Spleen (tissue), 11 donors: ENCODE data around the gene POMP. TPM values are rescaled to one million over a fixed set of nuclear protein-coding genes. Genes with fewer than 3 reads are reported as not detected.

Experiments used
- DNase-seq: peaks from one replicate; pipeline ENCODE4 v3.0.0-alpha.2; 2020
- H3K27ac ChIP-seq, 8 donors: fragments of 200-600 bp; sonication (generic) in 7 of 8; 1 replicate in 4 of 8; 2 replicates in 4 of 8; pipeline versions ENCODE4 v1.5.0 to v1.8.0; 2016 to 2021; ENCODE audit warnings: inconsistent platforms in 4 of 8, mild to moderate bottlenecking in 4 of 8, moderate library complexity in 1 of 8
- H3K27me3 ChIP-seq, 7 donors: fragments of 200-600 bp; sonication (generic) in 6 of 7; replicated peaks in 1 of 7; 1 replicate in 4 of 7; 2 replicates in 3 of 7; pipeline versions ENCODE4 v1.5.0 to v1.8.0; 2016 to 2021; ENCODE audit warnings: inconsistent platforms in 3 of 7, mild to moderate bottlenecking in 1 of 7
- H3K36me3 ChIP-seq, 6 donors: fragments of 200-600 bp; sonication (generic) in 5 of 6; 1 replicate in 4 of 6; 2 replicates in 2 of 6; pipeline versions ENCODE4 v1.5.0 to v1.8.0; 2016 to 2021; ENCODE audit warnings: inconsistent platforms in 2 of 6
- H3K4me1 ChIP-seq, 6 donors: fragments of 200-600 bp; sonication (generic) in 5 of 6; 1 replicate in 3 of 6; 2 replicates in 3 of 6; pipeline versions ENCODE4 v1.5.0 to v1.8.0; 2016 to 2021; ENCODE audit warnings: inconsistent platforms in 3 of 6
- H3K4me3 ChIP-seq, 8 donors: fragments of 200-600 bp; sonication (generic) in 7 of 8; 1 replicate in 4 of 8; 2 replicates in 4 of 8; pipeline versions ENCODE4 v1.5.0 to v1.8.0; 2016 to 2021; ENCODE audit warnings: inconsistent platforms in 4 of 8, mild to moderate bottlenecking in 4 of 8, moderate library complexity in 2 of 8
- H3K9me3 ChIP-seq, 8 donors: fragments of 200-600 bp; sonication (generic) in 7 of 8; 1 replicate in 4 of 8; 2 replicates in 4 of 8; pipeline versions ENCODE4 v1.5.0 to v1.8.0; 2016 to 2021; ENCODE audit warnings: inconsistent platforms in 4 of 8
- CTCF ChIP-seq, 11 experiments: fragments of 200-600 bp in 7 of 11; fragments of 450-650 bp in 4 of 11; sonication (generic) in 4 of 11; IDR thresholded peaks in 8 of 11; conservative IDR thresholded peaks in 3 of 11; 1 replicate in 7 of 11; 2 replicates in 4 of 11; pipeline versions ENCODE4 v1.4.0 to v1.8.0; 2016 to 2021; ENCODE audit warnings: antibody characterized with exemption in 11 of 11, inconsistent platforms in 4 of 11, mild to moderate bottlenecking in 1 of 11
- POLR2A ChIP-seq, 3 donors: fragments of 450-650 bp; IDR thresholded peaks; one replicate each; pipeline ENCODE4 v1.5.1; 2017; ENCODE audit warnings: antibody characterized with exemption in 3 of 3, mild to moderate bottlenecking in 1 of 3
- POLR2AphosphoS5 ChIP-seq, 3 donors: sonication (generic); formaldehyde crosslinking; IDR thresholded peaks; one replicate each; pipeline ENCODE4 v1.5.1; 2017; ENCODE audit warnings: antibody characterized with exemption in 3 of 3
- WGBS, 5 donors: extraction: QIAGEN DNeasy Blood & Tissue Kit in 3 of 5; methylation state at CpG; one replicate each; pipeline versions ENCODE4 v1.1.5 to v1.1.7; 2013 to 2018; 5-methylcytosine and 5-hydroxymethylcytosine counted together
- intact Hi-C: fragments of 100-400 bp; cut with DNase I; formaldehyde crosslinking; loops from one replicate; pipeline ENCODE4 v1.15.0; 2023; ENCODE audit warnings: low total_unique reads
- polyA plus RNA-seq, 3 donors: library from polyadenylated mRNA; stranded (reverse); fragments of 200-250 nt; gene quantifications; one replicate each; pipeline ENCODE4 v1.2.1, GENCODE V29; 2013
- total RNA-seq, 7 donors: library from RNA; depleted of rRNA in 3 of 7; stranded (reverse); fragments of >200 nt in 3 of 7; fragmentation: NEBNext Ultra II Directional in 4 of 7; extraction: Animal tissue kit (Norgen Biotek cat#: 25700) in 4 of 7; gene quantifications; one replicate each; pipeline versions ENCODE4 v1.1.0 to v1.2.1, GENCODE V29; 2016 to 2021
- donor health status: healthy with polysubstance abuse.
- donor health status: DM: no; HTN: no; CAD: no; lungs with moderate emphysema.
- donor health status: DM: no; HTN: no; CAD: no.
- donor health status: Bipolar disorder and iron deficiency.
- donor health status: healthy.
- donor health status: DM: no; HTN: no; CAD: no.
- donor health status: DM: yes; HTN: yes; CAD: no.

POMP gene
- total and polyA plus RNA-seq, 10 donors, result 28.8 to 97.5 (median 53.2) TPM

DNA sequence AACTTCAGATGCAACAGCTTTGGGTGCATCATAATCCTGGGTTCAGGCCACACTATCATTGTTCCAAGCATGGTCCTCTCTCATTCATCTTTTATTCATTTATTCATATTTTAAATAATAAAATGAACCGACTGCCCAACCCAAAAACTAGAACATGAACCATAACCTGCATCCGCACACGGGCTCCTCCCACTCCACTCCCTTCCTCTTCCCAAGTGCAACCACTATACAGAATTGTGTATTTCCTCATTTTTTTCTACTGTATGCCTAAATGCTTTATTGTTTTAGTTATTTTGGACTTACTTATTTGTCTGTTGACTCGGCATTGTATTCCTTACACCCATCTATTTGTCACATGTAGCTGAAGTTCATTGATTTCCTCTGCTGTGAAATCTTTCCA is 30.7 kb upstream of the POMP start:
- Histone ChIP-seq H3K27ac (peak overlapping the region in 1 of 8 donors; percentile 7), H3K27me3 (no peaks in the 10 kb centered on the region), H3K4me1 (peaks cover 0 to 27% (median 6%) of the 10 kb centered on the region in 6 donors), H3K4me3 (no peak overlapping the region), H3K9me3 (no peaks in the 10 kb centered on the region), H3K36me3 (no peaks in the 10 kb centered on the region)
- 27 to 53% (median 30%) methylated on average over 4 of the region's 4 CpGs for WGBS, 5 donors
- intact Hi-C loops, result no loop called here
- DNase-seq, result no peak
- TF ChIP-seq POLR2AphosphoS5 (IDR thresholded peaks at IDR 0.05) (no peak), CTCF (IDR thresholded peaks at IDR 0.05 in 8 of 11, conservative IDR thresholded peaks at IDR 0.05 in 3 of 11) (no peak), POLR2A (IDR thresholded peaks at IDR 0.05) (no peak)

GRCh38 chr13:28630869-28631268 is 28.1 kb upstream of the POMP start:
- no peak for DNase-seq
- intact Hi-C loops, result loop anchor here (10.0 kb wide), 1 partner anchor 136 kb away; the partner anchor contains the start of gene FLT1
- 85 to 94% (median 90%) methylated on average over 4 of the region's 4 CpGs for WGBS, 5 donors
- H3K36me3 ChIP-seq, result no peaks in the 10 kb centered on the region
- H3K4me3 ChIP-seq, result no peak overlapping the region
- no peaks in the 10 kb centered on the region for H3K9me3 ChIP-seq
- H3K4me1 ChIP-seq, result peaks cover 0 to 12% (median 3%) of the 10 kb centered on the region in 6 donors
- no peak overlapping the region for H3K27ac ChIP-seq
- H3K27me3 ChIP-seq, result no peaks in the 10 kb centered on the region
- no peak for TF ChIP-seq POLR2AphosphoS5 (IDR thresholded peaks at IDR 0.05)
- no peak for TF ChIP-seq POLR2A (IDR thresholded peaks at IDR 0.05)
- no peak for TF ChIP-seq CTCF (IDR thresholded peaks at IDR 0.05 in 8 of 11, conservative IDR thresholded peaks at IDR 0.05 in 3 of 11)

- Histone ChIP-seq H3K27me3 (no peaks in the 10 kb centered on the region), H3K4me3 (no peak overlapping the region), H3K4me1 (peaks cover 0 to 18% (median 7%) of the 10 kb centered on the region in 6 donors), H3K27ac (no peak overlapping the region), H3K9me3 (no peaks in the 10 kb centered on the region), H3K36me3 (no peaks in the 10 kb centered on the region)
- intact Hi-C loops, result loop anchor here (10.0 kb wide), 1 partner anchor 137 kb away; the partner anchor contains the start of gene FLT1
- 60 to 82% (median 71%) methylated on average over 1 of the region's 1 CpG for WGBS, 5 donors
- TF ChIP-seq POLR2AphosphoS5 (IDR thresholded peaks at IDR 0.05) (no peak), POLR2A (IDR thresholded peaks at IDR 0.05) (no peak), CTCF (IDR thresholded peaks at IDR 0.05 in 8 of 11, conservative IDR thresholded peaks at IDR 0.05 in 3 of 11) (no peak)
- no peak for DNase-seq
These were observed 27.1 kb upstream of the POMP start for GRCh38 chr13:28631801-28632200.

- no peak for DNase-seq
- H3K9me3 ChIP-seq, result no peaks in the 10 kb centered on the region
- H3K27ac ChIP-seq, result no peak overlapping the region
- no peak overlapping the region for H3K4me3 ChIP-seq
- H3K4me1 ChIP-seq, result peaks cover 0 to 43% (median 20%) of the 10 kb centered on the region in 6 donors
- WGBS, 5 donors, result 16 to 56% (median 23%) methylated on average over 1 of the region's 1 CpG
- H3K27me3 ChIP-seq, result no peaks in the 10 kb centered on the region
- no peaks in the 10 kb centered on the region for H3K36me3 ChIP-seq
- no peak for TF ChIP-seq POLR2AphosphoS5 (IDR thresholded peaks at IDR 0.05)
- no peak for TF ChIP-seq CTCF (IDR thresholded peaks at IDR 0.05 in 8 of 11, conservative IDR thresholded peaks at IDR 0.05 in 3 of 11)
- TF ChIP-seq POLR2A (IDR thresholded peaks at IDR 0.05), result no peak
- intact Hi-C loops, result loop anchor here (5.0 to 10.0 kb wide), 2 partner anchors 141 to 314 kb away; partner anchors contain the start of gene FLT1
These were observed 22.9 kb upstream of the POMP start for GRCh38 chr13:28636069-28636468.
